SKM-1 treated with dmso at 0.1 percent for 144 hours (cell line): Measurements from ENCODE around the gene TDP2.
"Not testable (repeated sequence)": the region's sequence is repeated elsewhere in the genome, so short reads cannot be mapped to it uniquely, and the experiment has no call there.

Experiments used
- DNase-seq: peaks from one replicate; lab custom pipeline; 2025; ENCODE audit not compliant: unreplicated experiment; lab: John Stamatoyannopoulos, UW

The TDP2 gene, protein sequence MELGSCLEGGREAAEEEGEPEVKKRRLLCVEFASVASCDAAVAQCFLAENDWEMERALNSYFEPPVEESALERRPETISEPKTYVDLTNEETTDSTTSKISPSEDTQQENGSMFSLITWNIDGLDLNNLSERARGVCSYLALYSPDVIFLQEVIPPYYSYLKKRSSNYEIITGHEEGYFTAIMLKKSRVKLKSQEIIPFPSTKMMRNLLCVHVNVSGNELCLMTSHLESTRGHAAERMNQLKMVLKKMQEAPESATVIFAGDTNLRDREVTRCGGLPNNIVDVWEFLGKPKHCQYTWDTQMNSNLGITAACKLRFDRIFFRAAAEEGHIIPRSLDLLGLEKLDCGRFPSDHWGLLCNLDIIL

DNA sequence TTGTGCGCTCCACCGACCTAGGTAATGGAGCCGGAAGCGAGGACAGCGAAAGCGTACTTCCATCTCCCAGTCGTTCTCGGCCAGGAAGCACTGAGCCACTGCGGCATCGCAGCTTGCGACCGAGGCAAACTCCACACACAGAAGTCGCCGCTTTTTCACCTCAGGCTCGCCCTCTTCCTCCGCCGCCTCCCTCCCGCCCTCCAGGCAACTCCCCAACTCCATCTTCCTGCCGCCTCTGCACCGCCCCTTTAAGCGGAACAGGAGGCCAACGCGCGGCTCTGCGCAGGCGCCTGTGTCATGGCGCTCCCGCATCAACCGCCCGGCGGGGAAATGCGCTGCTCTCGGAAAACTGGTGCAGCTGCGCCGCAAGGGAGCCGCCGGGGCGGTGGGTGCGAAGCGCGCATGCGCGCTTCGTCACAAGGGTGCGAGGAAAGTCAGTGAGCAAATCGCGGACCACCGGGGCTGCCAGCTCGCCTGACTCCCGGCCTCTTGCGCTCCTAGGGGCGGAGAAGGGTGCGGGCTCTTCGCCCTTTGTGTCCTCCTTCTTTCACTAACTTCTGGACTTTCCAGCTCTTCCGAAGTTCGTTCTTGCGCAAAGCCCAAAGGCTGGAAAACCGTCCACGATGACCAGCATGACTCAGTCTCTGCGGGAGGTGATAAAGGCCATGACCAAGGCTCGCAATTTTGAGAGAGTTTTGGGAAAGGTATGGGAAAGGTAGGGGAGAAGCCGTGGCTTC, at the start of gene TDP2, which contains the start of gene ACOT13:
TDP2 (minus strand) TSS at position 259 of the 737 bp plus-strand sequence; CDS start at position 222, 37 bp downstream.
ACOT13 (plus strand) TSS at position 437 of the 737 bp plus-strand sequence; CDS start at position 624, 187 bp downstream.
- peak; percentile 93 for DNase-seq

GRCh38 chr6:24710519-24711303, 44.0 kb upstream of the TDP2 start:
- no peak for DNase-seq

DNA sequence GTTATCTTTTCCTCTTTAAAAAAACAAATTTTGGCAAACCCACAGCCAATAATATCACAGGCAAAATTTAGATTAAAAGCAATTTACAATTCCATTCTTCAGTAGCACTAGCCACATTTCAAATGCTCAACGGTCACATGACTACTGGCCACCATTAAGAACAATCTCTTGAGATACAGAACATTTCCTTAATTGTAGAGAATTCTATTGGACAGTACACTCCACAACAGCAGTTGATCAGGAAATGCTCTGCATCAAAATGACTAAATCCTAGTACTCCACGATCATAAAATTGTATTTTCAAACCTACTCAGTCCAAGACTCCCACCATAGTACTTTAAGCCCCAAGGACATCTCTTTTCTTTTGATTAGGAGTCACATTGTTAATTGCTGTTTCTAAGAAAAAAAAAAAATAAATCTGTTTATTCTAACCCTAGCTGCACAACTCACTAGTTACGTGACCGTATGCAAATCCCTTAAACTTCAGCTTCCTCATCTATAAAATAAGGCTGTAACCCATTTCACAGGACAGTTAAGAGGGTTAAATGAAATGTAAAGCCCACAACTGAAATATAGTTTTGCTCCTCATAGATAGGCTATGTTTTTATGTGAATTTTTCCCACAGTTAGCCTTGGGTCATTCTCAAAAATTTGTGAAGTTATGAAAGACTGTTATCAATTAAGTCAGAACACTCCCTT, 42.5 kb upstream of the TDP2 start:
- no peak for DNase-seq

- no peak for DNase-seq
These were observed 41.9 kb upstream of the TDP2 start for GRCh38 chr6:24708612-24709011.

DNA sequence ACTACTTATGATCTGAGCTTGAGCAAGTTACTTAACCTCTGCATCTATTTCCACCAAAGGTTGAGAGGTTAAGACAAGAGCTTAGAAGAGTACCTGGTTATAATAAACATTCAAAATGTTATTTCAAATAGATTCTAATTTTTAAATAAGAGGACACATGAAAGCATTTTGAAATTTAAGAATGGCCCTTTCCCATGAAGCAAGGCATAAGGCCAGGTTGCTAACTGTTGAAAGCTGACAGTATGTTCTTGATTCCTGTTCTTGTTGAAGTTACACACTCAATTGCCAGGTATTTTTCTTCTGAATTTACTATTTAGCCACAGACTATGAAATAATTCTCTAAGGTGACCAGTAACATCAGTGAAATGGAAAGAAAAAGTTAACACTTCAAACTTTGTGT, 37.8 kb upstream of the TDP2 start:
- no peak for DNase-seq

- no peak for DNase-seq
These were observed 36.1 kb upstream of the TDP2 start for GRCh38 chr6:24702720-24703282.

- no peak for DNase-seq
These were observed 33.0 kb upstream of the TDP2 start for GRCh38 chr6:24699521-24700359.

DNA sequence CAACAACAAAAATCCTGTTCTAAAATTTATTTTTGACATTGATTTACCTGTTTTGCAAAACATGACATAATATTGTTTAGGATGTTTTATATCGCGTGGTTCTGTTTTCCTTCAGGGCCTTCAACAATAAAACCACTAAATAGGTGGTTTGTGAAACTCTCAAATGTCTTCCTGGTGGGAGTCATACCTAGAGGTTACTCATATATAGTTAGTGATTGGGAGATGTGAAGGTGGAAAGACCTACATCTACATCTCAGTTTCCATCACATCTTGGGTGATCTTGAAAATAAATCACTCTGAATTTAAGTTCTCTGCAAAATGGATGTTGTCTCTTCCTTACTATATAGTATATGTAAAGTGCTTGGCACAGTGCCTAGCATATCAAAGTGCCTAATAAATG, 29.4 kb upstream of the TDP2 start:
- no peak for DNase-seq

DNA sequence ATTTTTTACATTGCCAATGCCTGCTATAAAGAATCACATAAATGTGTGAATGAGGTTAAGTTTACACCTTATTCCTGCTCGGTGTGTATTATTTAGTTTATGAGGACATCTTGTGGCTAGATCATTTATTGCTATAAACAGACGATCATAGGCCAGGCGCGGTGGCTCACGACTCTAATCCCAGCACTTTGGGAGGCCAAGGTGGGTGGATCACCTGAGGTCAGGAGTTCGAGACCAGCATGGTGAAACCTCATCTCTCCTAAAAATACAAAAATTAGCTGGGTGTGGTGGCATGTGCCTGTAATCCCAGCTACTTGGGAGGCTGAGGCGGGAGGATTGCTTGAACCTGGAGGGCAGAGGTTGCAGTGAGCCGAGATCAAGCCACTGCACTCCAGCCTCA, 28.9 kb upstream of the TDP2 start:
- not testable (repeated sequence) for DNase-seq

DNA sequence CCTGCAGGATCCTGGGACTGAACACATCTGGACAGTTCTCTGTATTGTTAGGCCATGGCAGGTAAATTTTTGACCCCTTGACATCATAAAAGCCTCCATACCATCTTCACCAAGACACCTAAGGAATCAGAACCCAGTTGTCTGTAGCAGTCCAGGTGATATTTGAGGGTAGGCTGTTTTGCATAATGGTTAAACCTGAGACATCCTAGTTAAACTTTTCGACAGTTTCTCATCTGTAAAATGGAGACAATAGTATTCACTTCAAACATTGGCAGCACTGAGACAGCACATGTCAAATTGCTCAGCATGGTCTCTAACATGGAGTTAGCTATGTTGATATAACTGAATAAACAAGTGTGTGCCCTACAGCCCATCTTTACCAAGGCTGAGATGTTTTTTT, 27.5 kb upstream of the TDP2 start:
- DNase-seq: no peak

GRCh38 chr6:24692848-24693592, 26.3 kb upstream of the TDP2 start:
- no peak for DNase-seq

- no peak for DNase-seq
These were observed 25.7 kb upstream of the TDP2 start for GRCh38 chr6:24692415-24692814.

DNA sequence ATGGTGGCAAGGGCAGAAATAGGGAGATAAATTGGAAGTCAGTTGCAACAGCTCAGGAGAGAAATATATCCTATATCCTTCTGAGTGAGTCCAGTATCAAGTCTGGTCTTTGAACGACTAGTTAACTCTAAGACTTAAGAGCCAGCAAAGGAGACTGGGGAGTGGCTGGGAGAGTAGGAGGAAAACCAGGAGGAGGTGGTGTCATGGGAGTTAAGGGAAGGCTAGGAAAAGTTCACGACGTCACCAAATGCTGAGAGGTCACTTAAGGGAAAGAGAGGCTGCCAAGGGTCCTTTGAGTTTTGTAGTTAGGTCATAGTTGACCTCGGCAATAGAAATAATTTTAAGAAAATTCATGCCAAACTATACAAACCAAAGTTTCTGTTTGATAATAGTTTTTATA, 25.3 kb upstream of the TDP2 start:
- DNase-seq: no peak

DNA sequence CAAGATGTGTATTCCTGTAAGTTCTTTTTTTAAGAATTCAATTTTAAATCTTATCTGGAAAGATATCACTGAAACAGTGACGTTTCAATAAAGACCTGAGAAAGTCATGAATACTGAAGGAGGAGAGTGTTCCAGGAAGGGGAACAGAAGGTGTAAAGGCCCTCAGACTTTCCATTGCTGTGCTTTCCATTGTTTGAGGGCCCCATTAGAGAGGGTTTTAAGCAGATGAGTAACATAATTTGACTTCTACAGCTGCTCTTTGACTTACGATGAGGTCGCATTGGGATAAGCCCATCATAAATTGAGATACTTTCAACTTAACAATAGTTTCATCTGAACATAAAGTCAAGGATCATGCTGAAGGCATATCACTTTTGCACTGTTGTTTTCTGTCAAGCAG, 24.9 kb upstream of the TDP2 start:
- no peak for DNase-seq

- DNase-seq: no peak
These were observed 23.9 kb upstream of the TDP2 start for GRCh38 chr6:24690593-24690992.

GRCh38 chr6:24689964-24690363, 23.3 kb upstream of the TDP2 start:
- no peak for DNase-seq

GRCh38 chr6:24686946-24687345, 20.2 kb upstream of the TDP2 start:
- no peak for DNase-seq

DNA sequence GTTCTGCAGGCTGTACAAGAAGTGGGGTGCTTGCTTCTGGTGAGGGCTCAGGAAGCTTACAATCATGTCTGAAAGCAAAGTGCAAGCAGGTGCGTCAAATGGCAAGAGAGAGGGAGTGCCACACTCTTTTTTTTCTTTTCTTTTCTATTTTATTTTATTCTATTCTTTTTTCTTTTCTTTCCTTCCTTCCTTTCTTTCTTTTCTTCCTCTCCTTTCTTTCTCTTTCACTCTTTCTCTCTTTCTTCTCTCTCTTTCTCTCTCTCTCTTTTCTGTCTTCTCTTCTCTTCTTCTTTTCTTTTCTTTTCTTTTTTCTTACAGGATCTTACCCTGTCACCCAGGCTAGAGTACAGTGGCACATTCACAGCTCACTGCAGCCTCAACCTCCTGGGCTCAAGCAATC, 19.7 kb upstream of the TDP2 start:
- DNase-seq: no peak
